Smooth muscle cell (in vitro differentiated cells): Measurements from ENCODE around the gene KRTAP10-10. TPM values are rescaled to one million over a fixed set of nuclear protein-coding genes. Genes with fewer than 3 reads are reported as not detected.

Experiments used
- DNase-seq: peaks from one replicate; lab custom pipeline; 2025; ENCODE audit not compliant: unreplicated experiment; lab: John Stamatoyannopoulos, UW
- H2AFZ ChIP-seq: fragments of 200-600 bp; sonication (generic); 2 replicates; pipeline ENCODE4 v1.6.0; 2016; ENCODE audit warnings: antibody characterized with exemption, low read depth, mild to moderate bottlenecking
- H3F3A ChIP-seq: fragments of 200-600 bp; sonication (generic); 2 replicates; pipeline ENCODE4 v1.6.0; 2017; ENCODE audit warnings: antibody characterized with exemption, low read depth
- H3K27ac ChIP-seq: fragments of 200-600 bp; sonication (generic); 2 replicates; pipeline ENCODE4 v1.5.1; 2016; ENCODE audit warnings: low read depth, mild to moderate bottlenecking
- H3K27me3 ChIP-seq: fragments of 200-600 bp; sonication (generic); 2 replicates; pipeline ENCODE4 v1.6.1; 2016; ENCODE audit warnings: low read depth, mild to moderate bottlenecking
- H3K36me3 ChIP-seq: fragments of 200-600 bp; sonication (generic); 2 replicates; pipeline ENCODE4 v1.5.1; 2016; ENCODE audit warnings: low read depth
- H3K4me1 ChIP-seq: fragments of 200-600 bp; sonication (generic); 2 replicates; pipeline ENCODE4 v1.5.1; 2016; ENCODE audit warnings: low read depth
- H3K4me2 ChIP-seq: fragments of 200-600 bp; sonication (generic); 2 replicates; pipeline ENCODE4 v1.6.0; 2016; ENCODE audit warnings: mild to moderate bottlenecking
- H3K4me3 ChIP-seq: fragments of 200-600 bp; sonication (generic); 2 replicates; pipeline ENCODE4 v1.5.1; 2016; ENCODE audit warnings: mild to moderate bottlenecking
- H3K79me2 ChIP-seq: fragments of 200-600 bp; sonication (generic); 2 replicates; pipeline ENCODE4 v1.6.0; 2016; ENCODE audit warnings: low read depth, mild to moderate bottlenecking
- H3K9ac ChIP-seq: fragments of 200-600 bp; sonication (generic); 2 replicates; pipeline ENCODE4 v1.6.0; 2016; ENCODE audit warnings: low read depth
- H3K9me3 ChIP-seq: fragments of 200-600 bp; sonication (generic); replicated peaks from 2 replicates; pipeline ENCODE4 v1.5.1; 2016; ENCODE audit warnings: low read depth
- H4K20me1 ChIP-seq: fragments of 200-600 bp; sonication (generic); 2 replicates; pipeline ENCODE4 v1.6.0; 2016; ENCODE audit warnings: low read depth
- WGBS: methylation state at CpG from one replicate; pipeline ENCODE4 v1.1.7; 2016; ENCODE audit warnings: low lambda C conversion rate; 5-methylcytosine and 5-hydroxymethylcytosine counted together
- polyA plus RNA-seq: library from polyadenylated mRNA; unstranded; fragments of >200 nt; fragmentation: Nextera tagmentation; extraction: Ambion mirVana; gene quantifications from 2 replicates; pipeline ENCODE4 v1.2.1, GENCODE V29; 2016
- total RNA-seq: library from RNA; depleted of rRNA; stranded (reverse); fragments of >200 nt; gene quantifications from 2 replicates; pipeline ENCODE4 v1.2.3, GENCODE V29; 2014
- TF ChIP-seq, protein P1 (sequence below): fragments of 200-600 bp; sonication (generic); IDR thresholded peaks from 2 replicates; pipeline ENCODE4 v1.5.1; 2017; ENCODE audit warnings: borderline replicate concordance, mild to moderate bottlenecking, antibody characterized with exemption; ENCODE audit not compliant: insufficient read depth, poor library complexity, severe bottlenecking

The KRTAP10-10 gene
- total and polyA plus RNA-seq, 2 experiments from 2014 or later: not detected

DNA sequence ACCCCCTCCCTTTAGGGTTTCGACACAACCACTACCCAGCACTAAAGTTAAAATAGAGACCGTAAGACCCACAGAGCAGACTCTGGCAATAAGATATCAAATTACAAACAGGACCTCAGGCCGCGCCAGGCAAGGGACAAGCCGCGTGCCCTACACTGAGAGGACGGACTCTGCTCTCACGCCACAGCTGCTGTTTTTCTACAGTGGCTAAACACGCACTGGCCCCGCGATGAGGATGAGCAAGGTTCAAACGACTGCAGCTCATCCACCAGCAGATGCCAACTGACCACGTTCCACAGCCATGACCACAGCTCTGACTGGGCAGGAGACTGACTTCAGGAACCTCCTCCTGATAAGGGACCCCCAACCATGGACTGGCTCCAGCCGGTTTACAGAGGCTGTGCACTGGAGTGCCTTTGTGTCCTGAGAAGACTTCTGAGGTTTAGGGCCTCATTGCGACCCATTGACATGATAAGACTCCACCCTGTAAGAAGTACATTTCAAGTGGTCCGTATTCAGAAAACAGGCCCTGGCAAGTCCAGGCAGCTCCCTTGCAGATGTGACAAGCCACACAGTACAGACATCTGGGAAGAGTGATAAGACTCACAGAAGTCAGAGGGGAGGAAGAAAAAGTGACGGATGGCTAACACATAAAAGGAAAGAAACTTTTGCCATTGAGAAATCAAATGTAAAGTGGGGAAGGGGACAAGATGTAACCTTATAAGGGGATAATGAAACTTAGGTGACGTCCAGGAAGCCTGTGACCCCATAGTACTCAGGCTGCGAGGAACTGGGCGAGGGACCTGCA, 43.4 kb upstream of the KRTAP10-10 start:
- no peaks in the 10 kb centered on the region for H3K36me3 ChIP-seq
- peaks cover 3% of the 10 kb centered on the region for H3F3A ChIP-seq
- 36% methylated on average over 20 of the region's 20 CpGs for WGBS
- H3K27me3 ChIP-seq: no peaks in the 10 kb centered on the region
- H2AFZ ChIP-seq: peak overlapping the region; percentile 11
- peak overlapping the region; percentile 16 for H3K4me2 ChIP-seq
- peak overlapping the region; percentile 57 for H3K27ac ChIP-seq
- DNase-seq: no peak
- no peak overlapping the region for H3K4me3 ChIP-seq
- H3K4me1 ChIP-seq: peaks cover 15% of the 10 kb centered on the region
- H3K79me2 ChIP-seq: no peaks in the 10 kb centered on the region
- H3K9ac ChIP-seq: peak overlapping the region; percentile 8
- TF ChIP-seq, protein P1, sequence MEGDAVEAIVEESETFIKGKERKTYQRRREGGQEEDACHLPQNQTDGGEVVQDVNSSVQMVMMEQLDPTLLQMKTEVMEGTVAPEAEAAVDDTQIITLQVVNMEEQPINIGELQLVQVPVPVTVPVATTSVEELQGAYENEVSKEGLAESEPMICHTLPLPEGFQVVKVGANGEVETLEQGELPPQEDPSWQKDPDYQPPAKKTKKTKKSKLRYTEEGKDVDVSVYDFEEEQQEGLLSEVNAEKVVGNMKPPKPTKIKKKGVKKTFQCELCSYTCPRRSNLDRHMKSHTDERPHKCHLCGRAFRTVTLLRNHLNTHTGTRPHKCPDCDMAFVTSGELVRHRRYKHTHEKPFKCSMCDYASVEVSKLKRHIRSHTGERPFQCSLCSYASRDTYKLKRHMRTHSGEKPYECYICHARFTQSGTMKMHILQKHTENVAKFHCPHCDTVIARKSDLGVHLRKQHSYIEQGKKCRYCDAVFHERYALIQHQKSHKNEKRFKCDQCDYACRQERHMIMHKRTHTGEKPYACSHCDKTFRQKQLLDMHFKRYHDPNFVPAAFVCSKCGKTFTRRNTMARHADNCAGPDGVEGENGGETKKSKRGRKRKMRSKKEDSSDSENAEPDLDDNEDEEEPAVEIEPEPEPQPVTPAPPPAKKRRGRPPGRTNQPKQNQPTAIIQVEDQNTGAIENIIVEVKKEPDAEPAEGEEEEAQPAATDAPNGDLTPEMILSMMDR: no peak
- H3K9me3 ChIP-seq: no peaks in the 10 kb centered on the region
- H4K20me1 ChIP-seq: no peaks in the 10 kb centered on the region

DNA sequence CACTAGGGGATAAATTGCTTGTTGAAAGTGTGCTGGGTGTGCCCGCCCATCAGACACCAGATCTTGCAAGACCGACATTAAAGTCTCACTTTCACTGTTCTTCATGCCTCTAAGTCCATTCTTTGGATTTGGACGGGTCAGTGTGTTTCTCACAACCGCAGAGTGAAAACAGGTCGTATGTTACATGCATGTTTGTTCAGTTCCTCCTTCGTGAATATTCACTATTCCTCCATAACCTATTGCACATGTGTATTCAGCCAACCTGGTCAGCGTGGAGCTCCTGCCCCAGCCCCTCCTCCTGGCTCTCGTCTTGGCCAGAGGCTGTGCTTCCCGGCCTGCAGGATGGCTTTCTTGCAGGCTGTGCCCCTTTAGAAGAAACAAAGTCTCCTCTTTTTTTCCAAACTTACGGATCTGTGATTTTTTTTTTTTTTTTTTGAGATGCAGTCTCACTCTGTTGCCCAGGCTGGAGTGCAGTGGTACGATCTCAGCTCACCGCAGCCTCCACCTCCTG, 42.7 kb upstream of the KRTAP10-10 start:
- H2AFZ ChIP-seq: peak overlapping the region; percentile 11
- peaks cover 19% of the 10 kb centered on the region for H3K4me1 ChIP-seq

DNA sequence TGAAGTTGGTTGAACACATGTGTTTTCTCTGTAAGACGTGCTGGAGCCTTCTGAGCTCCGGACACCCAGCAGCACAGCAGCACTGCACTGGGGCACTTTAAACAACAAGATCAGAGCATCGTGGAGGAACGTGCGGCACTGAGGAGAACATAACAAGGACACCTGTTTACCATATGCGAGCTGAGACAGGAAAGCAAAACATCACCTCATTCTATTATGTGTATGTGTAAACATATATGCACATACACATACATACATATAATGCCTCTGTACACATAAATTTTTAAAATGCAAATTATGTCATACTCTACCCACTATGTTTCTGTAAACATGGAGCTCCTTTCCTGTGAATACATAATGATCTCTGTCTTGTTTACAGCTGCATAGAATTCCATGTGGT, 41.6 kb upstream of the KRTAP10-10 start:
- H3F3A ChIP-seq: peaks cover 3% of the 10 kb centered on the region
- peaks cover 19% of the 10 kb centered on the region for H3K4me1 ChIP-seq
- no peak overlapping the region for H3K4me2 ChIP-seq
- no peaks in the 10 kb centered on the region for H3K36me3 ChIP-seq
- no peak overlapping the region for H3K27ac ChIP-seq
- no peak for DNase-seq
- H3K9me3 ChIP-seq: no peaks in the 10 kb centered on the region
- H3K9ac ChIP-seq: no peak overlapping the region
- no peaks in the 10 kb centered on the region for H3K79me2 ChIP-seq
- no peaks in the 10 kb centered on the region for H4K20me1 ChIP-seq
- TF ChIP-seq, protein P1: no peak
- WGBS: 89% methylated on average over 6 of the region's 6 CpGs
- H3K4me3 ChIP-seq: no peak overlapping the region
- H2AFZ ChIP-seq: no peak overlapping the region
- H3K27me3 ChIP-seq: no peaks in the 10 kb centered on the region

More for the DNA sequence above, 42.7 kb upstream of the KRTAP10-10 start:
- DNase-seq: no peak
- no peaks in the 10 kb centered on the region for H3K27me3 ChIP-seq
- TF ChIP-seq, protein P1: no peak
- no peaks in the 10 kb centered on the region for H3K79me2 ChIP-seq
- peak overlapping the region; percentile 4 for H3K4me2 ChIP-seq
- H3K9ac ChIP-seq: peak overlapping the region; percentile 8
- no peaks in the 10 kb centered on the region for H4K20me1 ChIP-seq
- 86% methylated on average over 12 of the region's 12 CpGs for WGBS
- H3K4me3 ChIP-seq: no peak overlapping the region
- H3K9me3 ChIP-seq: no peaks in the 10 kb centered on the region
- peak overlapping the region; percentile 57 for H3K27ac ChIP-seq
- H3K36me3 ChIP-seq: no peaks in the 10 kb centered on the region
- H3F3A ChIP-seq: peaks cover 3% of the 10 kb centered on the region
